HEK293 (cell line): ENCODE measurements around the gene ACOT9.

Source experiments
- CTCF ChIA-PET: fragments of 350-600 bp; formaldehyde crosslinking; extraction: SDS; loops from one replicate; lab custom pipeline; 2021; ENCODE audit warnings: antibody characterized with exemption; lab: Yijun Ruan, JAX
- POLR2A ChIA-PET: fragments of 300-600 bp; formaldehyde crosslinking; extraction: SDS; loops from one replicate; lab custom pipeline; 2020; ENCODE audit warnings: antibody characterized with exemption, inconsistent platforms; lab: Yijun Ruan, JAX
- H3K27ac ChIP-seq: fragments of 200-500 bp; sonication (Bioruptor generic); 2 replicates; pipeline ENCODE4 v1.5.1; 2014; ENCODE audit warnings: low read depth, low read length, control low read depth, inconsistent platforms; ENCODE audit errors: extremely low read depth
- H3K36me3 ChIP-seq, 2 experiments: fragments of 200-500 bp in 1 of 2; sonication (Bioruptor generic) in 1 of 2; 1 replicate in 1 of 2; 2 replicates in 1 of 2; pipeline ENCODE4 v1.5.1; 2014 to 2017; ENCODE audit warnings: inconsistent platforms in 2 of 2, low read length in 2 of 2; ENCODE audit not compliant: control insufficient read depth in 2 of 2, insufficient read depth in 1 of 2
- H3K4me1 ChIP-seq: fragments of 200-500 bp; sonication (Bioruptor generic); 2 replicates; pipeline ENCODE4 v1.5.1; 2014; ENCODE audit warnings: mild to moderate bottlenecking, low read length, inconsistent platforms; ENCODE audit not compliant: control insufficient read depth, insufficient read depth
- H3K4me3 ChIP-seq: 2 replicates; pipeline ENCODE4 v1.5.1; 2011; ENCODE audit warnings: low read depth, mild to moderate bottlenecking, control low read depth, low read length, moderate library complexity
- H3K9me3 ChIP-seq: fragments of 200-500 bp; sonication (Bioruptor generic); 2 replicates; pipeline ENCODE4 v1.5.1; 2014; ENCODE audit warnings: low read depth, low read length, inconsistent platforms; ENCODE audit not compliant: control insufficient read depth, insufficient read depth
- CTCF ChIP-seq: fragments of 450-650 bp; formaldehyde crosslinking; IDR thresholded peaks from 2 replicates; pipeline ENCODE4 v1.5.1; 2016; ENCODE audit warnings: missing biosample characterization, missing genetic modification characterization
- GLIS1 ChIP-seq: fragments of 450-650 bp; formaldehyde crosslinking; IDR thresholded peaks from 2 replicates; pipeline ENCODE4 v1.5.1; 2016; ENCODE audit warnings: missing biosample characterization, missing genetic modification characterization
- HOXD13 ChIP-seq: sonication (generic); formaldehyde crosslinking; IDR thresholded peaks from 2 replicates; pipeline ENCODE4 v1.8.0; 2022; ENCODE audit warnings: missing genetic modification reagents, borderline replicate concordance
- TRIM28 ChIP-seq: IDR thresholded peaks from 2 replicates; pipeline ENCODE4 v1.6.1; 2011; ENCODE audit warnings: low read length, control low read depth, borderline replicate concordance
- TSHZ1 ChIP-seq: fragments of 450-650 bp; formaldehyde crosslinking; IDR thresholded peaks from 2 replicates; pipeline ENCODE4 v1.5.1; 2016; ENCODE audit warnings: missing biosample characterization, missing genetic modification characterization, borderline replicate concordance
- ZNF132 ChIP-seq: fragments of 450-650 bp; formaldehyde crosslinking; IDR thresholded peaks from 2 replicates; pipeline ENCODE4 v1.5.1; 2017; ENCODE audit warnings: missing biosample characterization, missing genetic modification characterization, borderline replicate concordance
- ZNF133 ChIP-seq: fragments of 450-650 bp; formaldehyde crosslinking; IDR thresholded peaks from 2 replicates; pipeline ENCODE4 v1.5.1; 2016; ENCODE audit warnings: missing biosample characterization, missing genetic modification characterization
- ZNF148 ChIP-seq: fragments of 450-650 bp; formaldehyde crosslinking; IDR thresholded peaks from 2 replicates; pipeline ENCODE4 v1.5.0; 2017; ENCODE audit warnings: missing biosample characterization, missing genetic modification characterization, borderline replicate concordance
- ZNF184 ChIP-seq: fragments of 450-650 bp; IDR thresholded peaks from 2 replicates; pipeline ENCODE4 v1.5.1; 2018; ENCODE audit warnings: missing biosample characterization, mild to moderate bottlenecking, missing genetic modification characterization
- ZNF292 ChIP-seq: fragments of 450-650 bp; formaldehyde crosslinking; IDR thresholded peaks from 2 replicates; pipeline ENCODE4 v1.5.1; 2016; ENCODE audit warnings: low read depth, missing biosample characterization, missing genetic modification characterization, borderline replicate concordance
- ZNF394 ChIP-seq: fragments of 450-650 bp; formaldehyde crosslinking; IDR thresholded peaks from 2 replicates; pipeline ENCODE4 v1.5.1; 2016; ENCODE audit warnings: missing biosample characterization, missing genetic modification characterization, mild to moderate bottlenecking, moderate library complexity, borderline replicate concordance
- ZNF426 ChIP-seq: fragments of 450-650 bp; formaldehyde crosslinking; IDR thresholded peaks from 2 replicates; pipeline ENCODE4 v1.5.1; 2017; ENCODE audit warnings: missing biosample characterization, missing genetic modification characterization, mild to moderate bottlenecking, inconsistent platforms, moderate library complexity
- ZNF48 ChIP-seq: fragments of 450-650 bp; formaldehyde crosslinking; IDR thresholded peaks from 2 replicates; pipeline ENCODE4 v1.5.1; 2016; ENCODE audit warnings: missing biosample characterization, missing genetic modification characterization
- ZNF544 ChIP-seq: fragments of 450-650 bp; formaldehyde crosslinking; IDR thresholded peaks from 2 replicates; pipeline ENCODE4 v1.5.0; 2017; ENCODE audit warnings: missing biosample characterization, missing genetic modification characterization
- ZNF654 ChIP-seq: fragments of 450-650 bp; formaldehyde crosslinking; IDR thresholded peaks from 2 replicates; pipeline ENCODE4 v1.5.1; 2016; ENCODE audit warnings: low read depth, missing biosample characterization, missing genetic modification characterization
- ZNF837 ChIP-seq: fragments of 450-650 bp; formaldehyde crosslinking; IDR thresholded peaks from 2 replicates; pipeline ENCODE4 v1.5.1; 2016; ENCODE audit warnings: missing biosample characterization, missing genetic modification characterization
- TF ChIP-seq, protein P1 (sequence below): fragments of 450-650 bp; formaldehyde crosslinking; IDR thresholded peaks from 2 replicates; pipeline ENCODE4 v1.5.1; 2016; ENCODE audit warnings: missing biosample characterization, missing genetic modification characterization
- TF ChIP-seq, protein P2 (sequence below): fragments of 450-650 bp; formaldehyde crosslinking; IDR thresholded peaks from 2 replicates; pipeline ENCODE4 v1.5.1; 2016; ENCODE audit warnings: missing biosample characterization, missing genetic modification characterization

The ACOT9 gene

GRCh38 chrX:23756165-23756564 is 13.1 kb upstream of the ACOT9 start:
- Histone ChIP-seq H3K4me1 (no peaks in the 10 kb centered on the region), H3K9me3 (no peaks in the 10 kb centered on the region), H3K27ac (no peak overlapping the region), H3K36me3 (no peaks in the 10 kb centered on the region), H3K4me3 (no peak overlapping the region)
- TF ChIP-seq ZNF394 (no peak), ZNF48 (no peak), CTCF (peak; percentile 33; the same call in 1 of the 2 replicates), GLIS1 (no peak), TRIM28 (0 out of 2 replicates have a peak, but pooled peaks have one; percentile 32), ZNF654 (no peak; the same call in 1 of the 2 replicates)
- TF ChIP-seq, protein P1, sequence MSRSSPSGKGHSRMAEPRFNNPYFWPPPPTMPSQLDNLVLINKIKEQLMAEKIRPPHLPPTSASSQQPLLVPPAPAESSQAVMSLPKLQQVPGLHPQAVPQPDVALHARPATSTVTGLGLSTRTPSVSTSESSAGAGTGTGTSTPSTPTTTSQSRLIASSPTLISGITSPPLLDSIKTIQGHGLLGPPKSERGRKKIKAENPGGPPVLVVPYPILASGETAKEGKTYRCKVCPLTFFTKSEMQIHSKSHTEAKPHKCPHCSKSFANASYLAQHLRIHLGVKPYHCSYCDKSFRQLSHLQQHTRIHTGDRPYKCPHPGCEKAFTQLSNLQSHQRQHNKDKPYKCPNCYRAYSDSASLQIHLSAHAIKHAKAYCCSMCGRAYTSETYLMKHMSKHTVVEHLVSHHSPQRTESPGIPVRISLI (tag by site-specific recombination) = peak; percentile 59
- ChIA-PET POLR2A (no interaction called here), CTCF (interaction anchor here (0.6 to 1.6 kb wide), 4 partner anchors 13 to 146 kb away, joined by 4 to 8 read pairs (median 5); partner anchors contain the start of gene ACOT9)

- Histone ChIP-seq H3K9me3 (no peaks in the 10 kb centered on the region), H3K27ac (no peak overlapping the region), H3K4me3 (no peak overlapping the region), H3K36me3 (no peaks in the 10 kb centered on the region)
- POLR2A ChIA-PET = interaction anchor here (0.5 kb wide), 1 partner anchor 26 kb away, joined by 4 read pairs; no protein-coding TSS in a partner anchor
- TF ChIP-seq, protein P2, sequence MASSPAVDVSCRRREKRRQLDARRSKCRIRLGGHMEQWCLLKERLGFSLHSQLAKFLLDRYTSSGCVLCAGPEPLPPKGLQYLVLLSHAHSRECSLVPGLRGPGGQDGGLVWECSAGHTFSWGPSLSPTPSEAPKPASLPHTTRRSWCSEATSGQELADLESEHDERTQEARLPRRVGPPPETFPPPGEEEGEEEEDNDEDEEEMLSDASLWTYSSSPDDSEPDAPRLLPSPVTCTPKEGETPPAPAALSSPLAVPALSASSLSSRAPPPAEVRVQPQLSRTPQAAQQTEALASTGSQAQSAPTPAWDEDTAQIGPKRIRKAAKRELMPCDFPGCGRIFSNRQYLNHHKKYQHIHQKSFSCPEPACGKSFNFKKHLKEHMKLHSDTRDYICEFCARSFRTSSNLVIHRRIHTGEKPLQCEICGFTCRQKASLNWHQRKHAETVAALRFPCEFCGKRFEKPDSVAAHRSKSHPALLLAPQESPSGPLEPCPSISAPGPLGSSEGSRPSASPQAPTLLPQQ (tag by site-specific recombination) = no peak
- no peak for TF ChIP-seq ZNF544 (tag by site-specific recombination)
- TF ChIP-seq TSHZ1 = no peak
- no peak for TF ChIP-seq ZNF837 (tag by site-specific recombination)
- TF ChIP-seq ZNF426 (tag by site-specific recombination) = no peak
- TF ChIP-seq ZNF148 (tag by site-specific recombination) = no peak
- no peak for TF ChIP-seq HOXD13
- TF ChIP-seq ZNF133 (tag by site-specific recombination) = no peak
- TF ChIP-seq ZNF132 (tag by site-specific recombination) = no peak
- TF ChIP-seq ZNF184 (tag by site-specific recombination) = no peak
- TF ChIP-seq ZNF292 (tag by site-specific recombination) = no peak
- TF ChIP-seq, all 188 proteins: peak for 0
- CTCF ChIA-PET = interaction anchor here (0.5 to 1.6 kb wide), 5 partner anchors 11 to 147 kb away, joined by 3 to 8 read pairs (median 4); partner anchors contain the start of gene ACOT9
- H3K4me1 ChIP-seq = no peaks in the 10 kb centered on the region
Observed at GRCh38 chrX:23754664-23755063, 11.6 kb upstream of the ACOT9 start.
